Right cardiac atrium (tissue), 5 donors: ENCODE results near the gene BCLAF1. TPM values are rescaled to one million over a fixed set of nuclear protein-coding genes. Genes with fewer than 3 reads are reported as not detected.
"Not testable (repeated sequence)": the region's sequence is repeated elsewhere in the genome, so short reads cannot be mapped to it uniquely, and the experiment has no call there.

ENCODE experiments used
- ATAC-seq, 2 donors: fragments of 200-7000 bp; cut with Tn5 transposase; one replicate each; pipeline versions ENCODE4 v1.8.0 to v1.9.1; 2020; ENCODE audit warnings: moderate library complexity in 2 of 2, mild to moderate bottlenecking in 1 of 2
- DNase-seq, 3 donors: peaks; one replicate each; pipeline ENCODE4 v3.0.0-alpha.2; 2020
- H3K27ac ChIP-seq: one replicate; pipeline ENCODE4 v1.5.1; 2013; ENCODE audit warnings: mild to moderate bottlenecking, low read length, control low read depth, moderate library complexity
- H3K27me3 ChIP-seq: one replicate; pipeline ENCODE4 v1.6.1; 2013; ENCODE audit not compliant: control insufficient read depth, insufficient read depth
- H3K4me1 ChIP-seq: one replicate; pipeline ENCODE4 v1.6.1; 2013; ENCODE audit warnings: low read length; ENCODE audit not compliant: control insufficient read depth, insufficient read depth
- H3K4me3 ChIP-seq: one replicate; pipeline ENCODE4 v1.5.1; 2013; ENCODE audit warnings: low read length, control low read depth
- H3K9me3 ChIP-seq: one replicate; pipeline ENCODE4 v1.6.1; 2013; ENCODE audit warnings: low read length; ENCODE audit not compliant: control insufficient read depth
- WGBS: extraction: QIAGEN DNeasy Blood & Tissue Kit; methylation state at CpG from one replicate; pipeline ENCODE4 v1.1.7; 2013; 5-methylcytosine and 5-hydroxymethylcytosine counted together
- intact Hi-C, 4 donors: fragments of 100-400 bp; cut with DNase I; formaldehyde crosslinking; loops; one replicate each; pipeline versions ENCODE4 v1.11.0 to v1.14.0; 2022 to 2023
- polyA plus RNA-seq: library from polyadenylated mRNA; stranded (reverse); fragments of 200-250 nt; gene quantifications from one replicate; pipeline ENCODE4 v1.2.3, GENCODE V29; 2013
- total RNA-seq, 4 donors: library from RNA; stranded (reverse); fragmentation: NEBNext Ultra II Directional; extraction: Animal tissue kit (Norgen Biotek cat#: 25700); gene quantifications; one replicate each; pipeline ENCODE4 v1.2.1, GENCODE V29; 2021
- donor health status: healthy with polysubstance abuse.
- donor health status: DM: no; HTN: yes; CAD: no.
- donor health status: DM: no; HTN: no; CAD: no.
- donor health status: DM: no; HTN: yes; CAD: no; lungs with severe emphysema.
- donor health status: DM: yes; HTN: yes; CAD: no.

Gene BCLAF1
- total and polyA plus RNA-seq, 5 donors: 15.6 to 98.8 (median 69.6) TPM

DNA sequence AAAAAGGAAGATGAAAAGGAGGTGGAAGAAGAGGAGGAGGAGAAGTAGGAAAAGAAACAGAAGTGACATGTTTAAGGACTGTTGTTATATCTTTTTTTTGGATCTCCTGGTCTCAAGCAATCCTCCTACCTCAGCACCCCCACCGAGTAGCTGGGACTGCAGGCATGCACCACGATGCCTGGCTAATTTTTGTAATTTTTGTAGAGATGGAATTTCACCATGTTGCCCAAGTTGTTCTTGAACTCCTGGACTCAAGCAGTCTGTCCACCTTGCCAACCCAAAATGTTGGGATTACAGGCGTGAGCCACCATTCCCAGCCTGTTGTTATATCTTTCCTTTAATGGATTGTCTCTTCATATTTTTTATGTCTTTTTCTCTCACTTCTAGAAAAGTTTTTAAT, 19.5 kb upstream of the BCLAF1 start:
- DNase-seq: no peak
- WGBS: 62% methylated on average over 3 of the region's 3 CpGs
- intact Hi-C loops: no loop called here
- Histone ChIP-seq H3K4me3 (no peak overlapping the region), H3K27ac (no peak overlapping the region), H3K4me1 (no peaks in the 10 kb centered on the region), H3K27me3 (no peaks in the 10 kb centered on the region), H3K9me3 (no peaks in the 10 kb centered on the region)
- ATAC-seq: no peak

DNA sequence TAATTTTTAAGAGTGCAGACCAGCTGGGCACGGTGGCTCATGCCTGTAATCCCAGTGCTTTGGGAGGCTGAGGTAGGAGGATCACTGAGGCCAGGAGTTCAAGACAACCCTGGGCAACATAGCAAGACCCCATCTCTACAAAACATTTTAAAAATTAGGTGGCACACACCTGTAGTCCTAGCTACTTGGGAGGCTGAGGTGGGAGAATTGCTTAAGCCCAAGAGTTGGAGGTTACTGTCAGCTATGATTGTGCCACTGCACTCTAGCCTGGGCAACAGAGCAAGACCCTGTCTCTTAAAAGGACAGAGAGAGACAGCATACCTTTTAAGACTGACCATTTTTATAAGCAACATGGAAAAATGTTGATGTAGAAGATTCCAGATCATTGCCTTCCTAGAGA, 18.8 kb upstream of the BCLAF1 start:
- 81% methylated on average over 1 of the region's 1 CpG for WGBS

DNA sequence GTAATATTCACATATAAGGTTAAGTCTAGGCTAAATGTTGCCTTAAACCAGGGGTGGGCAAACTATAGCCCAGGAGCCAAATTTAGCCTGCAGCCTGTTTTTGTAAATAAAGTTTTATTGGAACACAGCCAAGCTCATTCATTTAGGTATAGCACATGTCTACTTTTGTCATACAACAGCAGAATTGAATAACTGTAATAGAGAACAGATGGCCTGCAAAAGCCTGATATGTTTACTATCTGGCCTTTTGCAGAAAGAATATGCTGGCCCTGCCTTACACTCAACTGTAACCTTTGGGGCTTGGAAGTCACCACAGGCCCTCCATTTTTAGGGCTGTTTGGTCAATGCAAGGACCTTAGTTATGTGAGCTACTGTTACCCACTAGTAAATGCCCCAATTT, 17.7 kb upstream of the BCLAF1 start:
- no peak overlapping the region for H3K4me3 ChIP-seq
- H3K4me1 ChIP-seq: no peaks in the 10 kb centered on the region
- H3K27me3 ChIP-seq: no peaks in the 10 kb centered on the region
- no peak for ATAC-seq
- no peak overlapping the region for H3K27ac ChIP-seq
- H3K9me3 ChIP-seq: no peaks in the 10 kb centered on the region
- no peak for DNase-seq
- intact Hi-C loops: no loop called here

More for the DNA sequence above, 18.8 kb upstream of the BCLAF1 start:
- H3K27me3 ChIP-seq, H3K4me1 ChIP-seq, H3K4me3 ChIP-seq, intact Hi-C loops, DNase-seq, ATAC-seq, H3K9me3 ChIP-seq, H3K27ac ChIP-seq: not testable (repeated sequence)

DNA sequence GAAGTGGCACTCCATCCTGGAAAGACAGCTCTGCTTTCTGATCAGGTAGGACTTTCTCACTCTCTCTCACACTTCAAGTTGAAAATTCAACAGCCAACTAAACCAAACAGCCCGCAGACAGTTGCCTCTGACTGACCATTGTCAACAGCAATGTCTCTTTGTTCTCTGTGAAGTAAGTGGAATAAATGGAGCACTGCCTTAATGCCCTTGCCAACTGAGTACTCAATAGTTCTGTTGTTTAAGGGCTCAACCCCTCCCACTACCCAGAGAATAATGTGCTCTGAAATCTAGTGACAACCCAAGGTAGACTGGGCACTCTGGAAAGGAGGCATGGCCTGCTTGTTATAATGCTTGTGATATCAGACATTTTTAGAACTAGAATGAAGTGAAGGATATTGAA, 16.8 kb upstream of the BCLAF1 start:
- 78% methylated on average over 1 of the region's 1 CpG for WGBS
- DNase-seq (no peak), ATAC-seq (no peak)
- no peak overlapping the region for H3K27ac ChIP-seq
- H3K27me3 ChIP-seq: no peaks in the 10 kb centered on the region
- H3K4me3 ChIP-seq: no peak overlapping the region
- no peaks in the 10 kb centered on the region for H3K9me3 ChIP-seq
- H3K4me1 ChIP-seq: no peaks in the 10 kb centered on the region
- intact Hi-C loops: no loop called here

- H3K4me3 ChIP-seq: no peak overlapping the region
- no peak for DNase-seq
- H3K9me3 ChIP-seq: no peaks in the 10 kb centered on the region
- no peak for ATAC-seq
- no peak overlapping the region for H3K27ac ChIP-seq
- WGBS: 92% methylated on average over 4 of the region's 4 CpGs
- intact Hi-C loops: no loop called here
- no peaks in the 10 kb centered on the region for H3K27me3 ChIP-seq
- H3K4me1 ChIP-seq: no peaks in the 10 kb centered on the region
Observed at GRCh38 chr6:136304410-136304809, 14.8 kb upstream of the BCLAF1 start.

DNA sequence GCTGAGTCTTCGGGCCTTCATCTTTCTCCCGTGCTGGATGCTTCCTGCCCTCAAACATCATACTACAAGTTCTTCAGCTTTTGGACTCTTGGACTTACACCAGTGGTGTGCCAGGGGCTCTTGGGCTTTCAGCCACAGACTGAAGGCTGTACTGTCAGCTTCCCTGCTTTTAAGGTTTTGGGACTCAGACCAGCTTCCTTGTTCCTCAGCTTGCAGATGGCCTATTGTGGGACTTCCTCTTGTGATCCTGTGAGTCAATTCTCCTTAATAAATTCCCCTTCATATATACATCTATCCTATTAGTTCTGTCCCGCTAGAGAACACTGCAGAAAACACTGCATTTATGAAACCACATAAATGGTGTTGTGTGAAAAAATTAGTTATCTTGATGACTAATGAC, 13.9 kb upstream of the BCLAF1 start:
- no peaks in the 10 kb centered on the region for H3K4me1 ChIP-seq
- ATAC-seq: no peak
- H3K9me3 ChIP-seq: no peaks in the 10 kb centered on the region
- H3K27me3 ChIP-seq: no peaks in the 10 kb centered on the region
- H3K4me3 ChIP-seq: no peak overlapping the region
- no peak for DNase-seq
- intact Hi-C loops: no loop called here
- no peak overlapping the region for H3K27ac ChIP-seq
- 90% methylated on average over 3 of the region's 3 CpGs for WGBS

- Histone ChIP-seq H3K27me3 (no peaks in the 10 kb centered on the region), H3K4me3 (no peak overlapping the region), H3K4me1 (no peaks in the 10 kb centered on the region), H3K27ac (no peak overlapping the region), H3K9me3 (no peaks in the 10 kb centered on the region)
- no peak for ATAC-seq
- intact Hi-C loops: no loop called here
- 91% methylated on average over 3 of the region's 3 CpGs for WGBS
- no peak for DNase-seq
Observed at GRCh38 chr6:136294621-136295020, 5.0 kb upstream of the BCLAF1 start.

DNA sequence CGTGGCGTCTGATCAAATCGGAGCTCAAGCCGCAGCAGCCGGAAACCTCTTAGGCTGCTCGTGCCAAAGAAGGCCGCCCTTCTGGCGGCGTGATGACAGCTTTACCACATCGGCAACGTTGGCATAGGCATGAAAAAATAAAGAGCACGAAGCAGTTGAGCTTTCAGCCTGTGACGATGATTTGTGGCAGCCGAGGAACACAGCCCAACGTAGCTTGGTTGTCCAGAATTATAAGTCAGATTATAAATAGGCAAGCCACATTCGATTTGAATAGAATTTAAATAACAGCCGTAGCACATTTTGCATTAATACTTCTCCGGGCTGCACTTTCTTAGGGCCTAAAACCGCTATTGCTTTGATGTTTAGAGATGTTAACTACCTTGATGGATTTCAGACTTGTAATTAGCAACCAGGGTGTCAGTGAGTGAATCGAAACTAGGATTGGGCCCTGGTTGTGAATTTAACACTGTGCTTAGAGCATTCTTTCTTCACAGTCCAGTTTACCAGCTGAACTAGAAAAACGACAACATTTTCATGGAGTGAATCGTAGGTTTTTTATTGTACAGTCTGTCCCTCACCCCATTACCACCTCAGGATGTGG, 864 bp upstream of the BCLAF1 start:
- Histone ChIP-seq H3K9me3 (no peaks in the 10 kb centered on the region), H3K27ac (peak overlapping the region; percentile 99), H3K4me1 (no peaks in the 10 kb centered on the region), H3K4me3 (peak overlapping the region; percentile 70), H3K27me3 (no peaks in the 10 kb centered on the region)
- intact Hi-C loops: no loop called here
- WGBS: 3% methylated on average over 22 of the region's 22 CpGs
- ATAC-seq: peak; percentile 52 to 61
- DNase-seq: peak; percentile 84 to 92 (median 92)

DNA sequence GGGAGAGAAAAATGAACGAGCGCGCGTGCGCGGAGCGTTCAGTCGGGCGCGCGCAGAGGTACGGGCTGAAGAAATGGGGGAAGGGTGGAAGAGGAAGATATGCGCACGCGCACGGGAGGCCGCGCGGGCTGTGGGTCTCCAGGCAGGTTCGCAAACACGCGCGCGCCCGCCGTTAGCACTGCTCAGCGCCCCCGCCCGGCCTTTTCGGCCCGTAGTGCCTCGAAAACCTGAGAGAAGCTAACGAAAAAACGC, 393 bp downstream of the BCLAF1 start:
- Histone ChIP-seq H3K27ac (peak overlapping the region; percentile 98), H3K9me3 (no peaks in the 10 kb centered on the region), H3K27me3 (no peaks in the 10 kb centered on the region), H3K4me1 (peaks cover 4% of the 10 kb centered on the region), H3K4me3 (peak overlapping the region; percentile 69)
- intact Hi-C loops: no loop called here
- ATAC-seq (peak; percentile 90), DNase-seq (peak; percentile 92 to 97 (median 96))
- WGBS: under 1% methylated on average over 34 of the region's 34 CpGs

- DNase-seq (peak; percentile 84 to 89 (median 85)), ATAC-seq (peak; percentile 56 to 78)
- intact Hi-C loops: no loop called here
- peak overlapping the region; percentile 98 for H3K27ac ChIP-seq
- under 1% methylated on average over 34 of the region's 34 CpGs for WGBS
- no peaks in the 10 kb centered on the region for H3K9me3 ChIP-seq
- H3K4me3 ChIP-seq: peak overlapping the region; percentile 69
- H3K27me3 ChIP-seq: no peaks in the 10 kb centered on the region
- H3K4me1 ChIP-seq: peaks cover 4% of the 10 kb centered on the region
Observed at GRCh38 chr6:136288566-136289326, 900 bp downstream of the BCLAF1 start.

DNA sequence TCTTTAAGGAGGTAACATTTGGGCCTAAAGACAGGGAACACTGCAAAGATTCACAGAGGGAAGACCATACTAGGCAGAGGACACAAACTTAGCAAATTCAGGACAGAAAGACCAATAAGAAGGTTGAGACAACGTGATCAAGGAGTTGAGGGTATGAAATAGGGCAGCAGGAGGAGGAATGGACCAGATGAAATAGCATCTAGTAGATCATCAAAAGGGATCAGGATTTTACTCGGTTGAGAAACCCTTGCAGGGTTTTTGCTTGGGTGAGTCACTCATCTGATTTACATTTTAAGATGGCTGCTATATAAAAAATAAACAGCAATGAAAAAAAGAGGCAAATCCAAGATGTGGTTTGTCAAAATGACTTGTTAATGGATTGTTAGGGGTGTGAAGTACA, 4.7 kb downstream of the BCLAF1 start:
- no peak overlapping the region for H3K4me3 ChIP-seq
- H3K27ac ChIP-seq: no peak overlapping the region
- intact Hi-C loops: no loop called here
- H3K9me3 ChIP-seq: no peaks in the 10 kb centered on the region
- WGBS: 27% methylated on average over 2 of the region's 2 CpGs
- no peaks in the 10 kb centered on the region for H3K27me3 ChIP-seq
- no peak for DNase-seq
- H3K4me1 ChIP-seq: peaks cover 6% of the 10 kb centered on the region
- no peak for ATAC-seq

DNA sequence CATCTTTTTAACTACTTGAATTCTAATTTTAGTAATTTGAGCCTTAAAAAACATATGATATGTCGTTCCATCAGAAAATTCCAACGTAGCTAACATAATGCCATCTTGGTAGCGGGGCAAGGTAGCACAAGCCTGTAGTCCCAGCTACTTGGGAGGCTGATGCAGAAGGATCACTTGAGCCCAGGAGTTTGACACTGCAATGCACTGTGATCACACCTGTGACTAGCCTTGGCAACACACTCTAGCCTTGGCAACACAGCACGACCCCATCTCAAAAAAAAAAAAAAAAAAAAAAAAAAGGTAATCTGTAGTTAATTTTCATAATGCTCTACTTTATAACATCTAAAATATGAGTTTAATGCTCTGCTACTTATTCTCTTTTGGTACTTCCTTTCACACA, 6.7 kb downstream of the BCLAF1 start:
- Histone ChIP-seq H3K4me3 (no peak overlapping the region), H3K27me3 (no peaks in the 10 kb centered on the region), H3K9me3 (no peaks in the 10 kb centered on the region), H3K27ac (no peak overlapping the region), H3K4me1 (peaks cover 6% of the 10 kb centered on the region)
- 61% methylated on average over 4 of the region's 4 CpGs for WGBS
- ATAC-seq: no peak
- DNase-seq: no peak
- intact Hi-C loops: no loop called here
